Measurements from ENCODE around the gene JDP2.

The JDP2 gene

DNA sequence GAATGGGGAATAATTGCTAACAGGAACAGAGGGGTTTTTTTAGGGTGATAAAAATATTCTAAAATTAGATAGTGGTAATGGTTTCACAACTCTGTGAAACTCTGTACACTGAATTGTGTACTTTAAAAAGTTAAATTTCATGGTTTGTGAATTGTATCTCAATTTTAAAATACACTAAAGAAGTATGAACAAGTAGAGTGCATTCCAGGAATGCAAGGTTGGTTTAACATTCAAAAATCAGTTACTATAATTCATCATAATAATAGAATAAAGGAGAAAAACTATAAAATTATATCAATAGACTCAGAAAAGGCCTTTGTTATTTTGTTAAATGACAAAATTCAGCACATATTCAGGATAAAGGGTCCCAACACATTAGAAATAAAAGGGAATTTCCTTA is 83.4 kb downstream of the JDP2 start:
- H3K4me3 ChIP-seq (replicated peaks; ENCODE audit: low read depth, low read length): no peak overlapping the region
- DNase-seq (ENCODE audit: extremely low read depth, insufficient read length): no peak
- H3K36me3 ChIP-seq (ENCODE audit: control insufficient read depth, insufficient read depth, low read length): no peaks in the 10 kb centered on the region
- H3K27me3 ChIP-seq (replicated peaks; ENCODE audit: control insufficient read depth, insufficient read depth, low read length): no peaks in the 10 kb centered on the region
- TF ChIP-seq, protein P1, sequence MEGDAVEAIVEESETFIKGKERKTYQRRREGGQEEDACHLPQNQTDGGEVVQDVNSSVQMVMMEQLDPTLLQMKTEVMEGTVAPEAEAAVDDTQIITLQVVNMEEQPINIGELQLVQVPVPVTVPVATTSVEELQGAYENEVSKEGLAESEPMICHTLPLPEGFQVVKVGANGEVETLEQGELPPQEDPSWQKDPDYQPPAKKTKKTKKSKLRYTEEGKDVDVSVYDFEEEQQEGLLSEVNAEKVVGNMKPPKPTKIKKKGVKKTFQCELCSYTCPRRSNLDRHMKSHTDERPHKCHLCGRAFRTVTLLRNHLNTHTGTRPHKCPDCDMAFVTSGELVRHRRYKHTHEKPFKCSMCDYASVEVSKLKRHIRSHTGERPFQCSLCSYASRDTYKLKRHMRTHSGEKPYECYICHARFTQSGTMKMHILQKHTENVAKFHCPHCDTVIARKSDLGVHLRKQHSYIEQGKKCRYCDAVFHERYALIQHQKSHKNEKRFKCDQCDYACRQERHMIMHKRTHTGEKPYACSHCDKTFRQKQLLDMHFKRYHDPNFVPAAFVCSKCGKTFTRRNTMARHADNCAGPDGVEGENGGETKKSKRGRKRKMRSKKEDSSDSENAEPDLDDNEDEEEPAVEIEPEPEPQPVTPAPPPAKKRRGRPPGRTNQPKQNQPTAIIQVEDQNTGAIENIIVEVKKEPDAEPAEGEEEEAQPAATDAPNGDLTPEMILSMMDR (IDR thresholded peaks at IDR 0.05; ENCODE audit: insufficient read depth, low read length, poor library complexity, severe bottlenecking): no peak

DNA sequence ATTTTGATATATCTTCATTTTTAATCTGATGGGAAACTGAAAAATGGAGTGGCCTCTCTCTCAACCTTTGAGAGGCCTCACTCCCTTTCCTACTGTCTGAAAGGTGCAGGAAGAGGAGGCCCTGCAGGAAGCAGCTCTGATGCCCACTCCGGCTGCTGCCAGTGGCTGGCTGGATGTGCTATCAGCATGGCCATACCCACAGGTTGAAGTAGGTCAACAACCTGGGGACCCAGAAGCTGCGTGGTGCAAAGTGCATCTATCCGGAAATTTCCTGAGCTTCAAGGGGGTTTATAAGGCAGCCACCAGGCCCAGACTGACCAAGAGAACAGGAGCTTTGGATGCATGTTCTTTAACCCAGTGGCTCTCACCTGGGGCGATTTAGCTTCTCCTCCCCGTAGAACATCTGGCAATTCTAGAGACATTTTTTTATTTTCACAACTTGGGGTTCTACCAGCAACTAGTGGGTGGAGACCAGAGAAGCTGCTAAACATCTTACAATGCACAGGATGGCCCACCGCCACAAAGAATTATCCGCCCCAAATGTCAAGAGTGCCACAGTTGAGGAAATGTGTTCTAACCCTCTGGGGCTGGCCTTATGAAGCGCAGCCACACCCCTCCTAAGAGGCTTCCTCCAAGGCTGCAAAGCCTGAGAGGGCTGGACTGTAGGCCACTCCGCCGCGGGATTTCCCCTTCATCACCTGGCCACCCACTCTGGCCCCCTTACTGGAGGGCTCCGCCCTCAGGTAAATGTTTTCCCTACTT is 86.3 kb downstream of the JDP2 start:
- TF ChIP-seq, protein P1 (IDR thresholded peaks at IDR 0.05; ENCODE audit: insufficient read depth, low read length, poor library complexity, severe bottlenecking): no peak
- Histone ChIP-seq H3K4me3 (replicated peaks; ENCODE audit: low read depth, low read length) (no peak overlapping the region), H3K27me3 (replicated peaks; ENCODE audit: control insufficient read depth, insufficient read depth, low read length) (no peaks in the 10 kb centered on the region), H3K36me3 (ENCODE audit: control insufficient read depth, insufficient read depth, low read length) (no peaks in the 10 kb centered on the region)
- peak; percentile 73 for DNase-seq (ENCODE audit: extremely low read depth, insufficient read length)

DNA sequence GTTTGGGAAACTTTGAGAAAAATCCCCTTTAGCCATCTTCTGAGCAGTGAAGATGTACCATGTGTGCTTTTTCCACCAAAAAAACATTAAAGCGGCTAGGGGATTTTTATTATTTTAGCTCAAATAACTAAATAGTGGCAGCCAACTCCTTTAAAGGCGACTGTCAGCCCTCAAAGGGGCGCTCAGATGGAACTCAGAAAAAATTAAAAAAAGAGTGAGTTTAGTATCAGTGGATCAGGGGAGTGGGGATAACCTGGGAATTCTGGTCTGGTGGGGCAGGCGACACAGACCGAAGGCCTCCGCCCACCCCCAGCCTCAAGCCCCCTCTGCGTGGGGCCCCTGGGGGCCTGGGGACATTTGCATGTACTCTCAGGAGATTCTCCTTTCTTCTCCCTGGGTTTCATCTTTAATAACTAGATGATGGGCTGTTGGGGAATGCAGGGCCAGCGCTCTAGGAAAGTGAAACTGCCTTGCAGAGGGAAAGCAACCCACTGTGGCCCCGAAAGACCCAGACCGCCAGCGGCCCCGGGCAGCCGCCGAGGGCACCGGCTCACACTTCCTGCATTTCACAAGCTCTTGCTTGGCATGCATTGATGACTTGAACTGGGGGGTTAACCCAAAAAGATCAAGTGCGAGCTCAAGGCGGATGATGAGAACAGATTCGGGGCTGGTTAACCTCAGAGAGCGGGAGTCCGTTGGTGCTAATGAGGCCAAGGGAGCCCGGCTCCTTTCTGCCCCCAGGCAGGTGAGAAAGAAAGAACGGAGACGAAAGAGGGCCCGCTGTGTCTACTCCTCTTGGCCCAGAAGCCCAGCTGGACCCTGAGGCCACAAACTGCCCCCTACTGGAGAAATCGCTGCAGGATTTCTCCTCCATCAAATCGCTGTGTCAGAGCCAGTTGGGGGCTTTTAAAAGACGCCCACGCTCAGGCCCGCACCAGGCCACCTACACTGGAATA is 87.1 kb downstream of the JDP2 start:
- H3K36me3 ChIP-seq (ENCODE audit: control insufficient read depth, insufficient read depth, low read length): no peaks in the 10 kb centered on the region
- TF ChIP-seq, protein P1 (IDR thresholded peaks at IDR 0.05; ENCODE audit: insufficient read depth, low read length, poor library complexity, severe bottlenecking): peak; percentile 58
- DNase-seq (ENCODE audit: extremely low read depth, insufficient read length): peak; percentile 91
- H3K4me3 ChIP-seq (replicated peaks; ENCODE audit: low read depth, low read length): peak overlapping the region; percentile 56
- H3K27me3 ChIP-seq (replicated peaks; ENCODE audit: control insufficient read depth, insufficient read depth, low read length): no peaks in the 10 kb centered on the region

DNA sequence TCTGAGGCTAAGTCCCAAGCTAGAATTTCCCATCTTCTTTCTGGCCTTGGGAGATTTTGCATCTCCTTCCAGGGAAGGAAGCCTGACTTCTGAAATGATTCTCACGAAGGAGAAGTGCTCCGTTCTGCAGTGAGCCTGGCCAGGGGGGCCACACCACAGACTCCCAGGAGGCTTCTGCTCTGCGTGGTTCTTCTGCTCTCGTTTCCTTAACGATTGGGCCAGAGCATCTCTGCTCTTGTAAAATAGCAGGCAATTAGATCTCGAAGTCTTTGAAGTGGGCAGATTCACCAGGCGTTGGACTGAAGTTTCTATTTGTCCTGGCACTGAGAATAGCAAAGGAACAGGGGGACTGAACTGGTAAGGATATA is 87.8 kb downstream of the JDP2 start:
- Histone ChIP-seq H3K4me3 (replicated peaks; ENCODE audit: low read depth, low read length) (peak overlapping the region; percentile 56), H3K27me3 (replicated peaks; ENCODE audit: control insufficient read depth, insufficient read depth, low read length) (no peaks in the 10 kb centered on the region), H3K36me3 (ENCODE audit: control insufficient read depth, insufficient read depth, low read length) (no peaks in the 10 kb centered on the region)
- DNase-seq (ENCODE audit: extremely low read depth, insufficient read length): peak; percentile 72
- TF ChIP-seq, protein P1 (IDR thresholded peaks at IDR 0.05; ENCODE audit: insufficient read depth, low read length, poor library complexity, severe bottlenecking): no peak

DNA sequence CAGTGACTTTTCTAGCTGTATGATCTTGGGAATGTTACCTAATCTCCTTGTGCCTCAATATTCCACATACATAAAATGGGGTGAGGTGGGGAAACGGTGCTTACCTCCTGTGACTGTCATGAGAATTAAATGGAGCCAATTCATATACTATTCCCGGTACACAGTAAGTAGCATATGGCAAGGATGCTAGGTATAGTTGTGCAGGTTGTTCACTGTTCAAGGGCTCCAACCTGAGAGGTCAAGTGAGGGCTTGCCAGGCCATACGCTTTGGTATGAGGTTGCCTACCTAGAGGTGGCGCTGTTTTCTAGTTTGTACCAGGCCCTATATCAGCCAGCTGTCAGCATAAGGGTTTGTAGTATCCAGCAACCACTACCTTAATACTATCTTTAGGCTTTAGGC is 90.8 kb downstream of the JDP2 start:
- TF ChIP-seq, protein P1 (IDR thresholded peaks at IDR 0.05; ENCODE audit: insufficient read depth, low read length, poor library complexity, severe bottlenecking): peak; percentile 72
- DNase-seq (ENCODE audit: extremely low read depth, insufficient read length): no peak
- H3K36me3 ChIP-seq (ENCODE audit: control insufficient read depth, insufficient read depth, low read length): no peaks in the 10 kb centered on the region
- no peak overlapping the region for H3K4me3 ChIP-seq (replicated peaks; ENCODE audit: low read depth, low read length)
- H3K27me3 ChIP-seq (replicated peaks; ENCODE audit: control insufficient read depth, insufficient read depth, low read length): no peaks in the 10 kb centered on the region
